Activated CD4-positive, alpha-beta T cell treated with anti-CD3 and anti-CD28 coated beads, Interleukin-2, amount 10 ng/mL, durations not matched to agents 24 days and 14 days (primary cell): ENCODE measurements around the gene SEZ6L. TPM values are rescaled to one million over a fixed set of nuclear protein-coding genes. Genes with fewer than 3 reads are reported as not detected.

Experiments
- DNase-seq: peaks from one replicate; pipeline ENCODE4 v3.0.0; 2022
- H3K27ac Mint-ChIP-seq: one replicate; pipeline ENCODE4 v1.8.0; 2022; ENCODE audit warnings: mild to moderate bottlenecking, mixed read lengths
- H3K27me3 Mint-ChIP-seq: one replicate; pipeline ENCODE4 v1.8.0; 2022; ENCODE audit warnings: mixed read lengths
- H3K36me3 Mint-ChIP-seq: one replicate; pipeline ENCODE4 v1.8.0; 2022; ENCODE audit warnings: low read depth, mild to moderate bottlenecking, mixed read lengths
- H3K4me1 Mint-ChIP-seq: one replicate; pipeline ENCODE4 v1.8.0; 2021; ENCODE audit warnings: mixed read lengths
- H3K4me3 Mint-ChIP-seq: one replicate; pipeline ENCODE4 v1.8.0; 2022; ENCODE audit warnings: mild to moderate bottlenecking, moderate library complexity, mixed read lengths
- H3K9me3 Mint-ChIP-seq: one replicate; pipeline ENCODE4 v1.8.0; 2021; ENCODE audit warnings: mixed read lengths
- intact Hi-C: fragments of 100-400 bp; cut with micrococcal nuclease; formaldehyde crosslinking; loops from one replicate; pipeline ENCODE4 v1.15.1; 2023
- total RNA-seq: library from RNA; stranded (reverse); gene quantifications from 2 replicates; pipeline ENCODE4 v1.2.3, GENCODE V29; 2022

The SEZ6L gene
- total RNA-seq, 1 donor from 2014 or later = not detected

DNA sequence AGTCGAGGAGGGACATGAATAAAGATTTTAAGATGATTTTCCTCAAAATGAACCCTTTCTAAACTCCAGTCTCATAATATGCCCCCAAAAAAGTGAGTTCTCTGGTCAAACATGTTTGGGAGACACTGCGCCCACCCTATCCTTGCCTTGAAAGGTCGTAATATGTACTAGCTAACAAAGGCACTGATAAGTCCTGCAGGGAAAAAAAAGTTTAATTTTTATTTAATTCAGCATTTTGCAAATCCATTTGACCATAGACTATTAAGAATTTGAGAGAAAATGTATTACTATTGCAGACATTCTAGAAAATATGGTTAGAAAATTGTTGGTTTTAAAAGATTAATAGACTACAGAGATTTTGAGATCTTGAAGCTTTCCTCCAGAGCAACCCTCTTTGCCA is 139.2 kb downstream of the SEZ6L start:
- intact Hi-C loops = no loop called here
- DNase-seq = no peak
- Mint-ChIP-seq H3K9me3 (no peaks in the 10 kb centered on the region), H3K27ac (no peak overlapping the region), H3K27me3 (peaks cover 18% of the 10 kb centered on the region), H3K36me3 (no peaks in the 10 kb centered on the region), H3K4me3 (no peak overlapping the region), H3K4me1 (no peaks in the 10 kb centered on the region)

GRCh38 chr22:26310616-26311015 is 141.4 kb downstream of the SEZ6L start:
- no peak overlapping the region for H3K4me3 Mint-ChIP-seq
- H3K9me3 Mint-ChIP-seq = no peaks in the 10 kb centered on the region
- no peaks in the 10 kb centered on the region for H3K4me1 Mint-ChIP-seq
- DNase-seq = no peak
- intact Hi-C loops = no loop called here
- no peak overlapping the region for H3K27ac Mint-ChIP-seq
- peaks cover 11% of the 10 kb centered on the region for H3K27me3 Mint-ChIP-seq
- no peaks in the 10 kb centered on the region for H3K36me3 Mint-ChIP-seq

DNA sequence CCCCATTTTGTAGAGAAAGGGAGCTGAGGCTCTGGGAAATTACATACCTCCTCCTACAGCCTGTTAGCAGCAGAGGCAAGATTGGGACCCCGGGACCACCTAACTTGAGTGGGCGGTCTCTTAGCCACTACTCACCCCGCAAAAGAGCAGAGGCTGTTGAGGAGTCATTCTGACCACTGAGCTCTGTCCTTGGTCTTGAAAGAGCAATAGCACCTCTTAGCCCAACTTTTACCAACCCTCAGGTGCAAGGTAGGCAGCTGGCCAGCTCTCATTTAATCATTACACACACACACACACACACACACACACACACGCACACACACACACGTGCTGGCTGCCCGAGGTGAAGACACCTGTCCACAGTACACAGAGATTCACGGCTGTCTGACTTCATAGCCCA is 144.0 kb downstream of the SEZ6L start:
- Mint-ChIP-seq H3K4me1 (no peaks in the 10 kb centered on the region), H3K9me3 (no peaks in the 10 kb centered on the region), H3K27me3 (peaks cover 9% of the 10 kb centered on the region), H3K4me3 (no peak overlapping the region), H3K27ac (no peak overlapping the region), H3K36me3 (no peaks in the 10 kb centered on the region)
- no peak for DNase-seq
- intact Hi-C loops = no loop called here

DNA sequence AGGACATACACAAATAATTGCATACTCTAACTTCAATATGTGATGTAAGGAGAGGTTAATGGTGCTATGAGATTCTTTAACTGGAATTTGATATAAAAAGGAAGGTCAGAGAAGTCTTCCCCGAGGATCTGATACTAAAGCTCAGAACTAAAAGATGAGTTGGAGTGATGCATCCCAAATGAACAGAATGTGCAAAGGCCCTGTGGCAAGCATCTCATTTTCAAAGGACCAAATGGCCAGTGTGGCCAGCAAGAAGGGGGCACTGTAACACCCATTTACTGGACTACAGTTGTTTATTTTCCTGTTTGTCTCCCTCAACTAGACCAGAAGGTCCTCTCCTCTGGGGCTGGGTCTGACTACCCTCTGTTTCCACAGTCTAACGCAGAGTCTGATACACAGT is 144.9 kb downstream of the SEZ6L start:
- Mint-ChIP-seq H3K4me1 (no peaks in the 10 kb centered on the region), H3K9me3 (no peaks in the 10 kb centered on the region), H3K27me3 (peaks cover 6% of the 10 kb centered on the region), H3K4me3 (no peak overlapping the region), H3K36me3 (no peaks in the 10 kb centered on the region), H3K27ac (no peak overlapping the region)
- intact Hi-C loops = no loop called here
- no peak for DNase-seq

- no peaks in the 10 kb centered on the region for H3K4me1 Mint-ChIP-seq
- no peak for DNase-seq
- H3K4me3 Mint-ChIP-seq = no peak overlapping the region
- H3K27ac Mint-ChIP-seq = no peak overlapping the region
- no peaks in the 10 kb centered on the region for H3K9me3 Mint-ChIP-seq
- intact Hi-C loops = no loop called here
- peaks cover 6% of the 10 kb centered on the region for H3K27me3 Mint-ChIP-seq
- no peaks in the 10 kb centered on the region for H3K36me3 Mint-ChIP-seq
These were observed 145.4 kb downstream of the SEZ6L start for GRCh38 chr22:26314656-26315055.

GRCh38 chr22:26316732-26317285 is 147.5 kb downstream of the SEZ6L start:
- intact Hi-C loops = no loop called here
- Mint-ChIP-seq H3K27ac (no peak overlapping the region), H3K9me3 (no peaks in the 10 kb centered on the region), H3K36me3 (no peaks in the 10 kb centered on the region), H3K4me1 (no peaks in the 10 kb centered on the region), H3K4me3 (no peak overlapping the region), H3K27me3 (peaks cover 6% of the 10 kb centered on the region)
- DNase-seq = no peak

DNA sequence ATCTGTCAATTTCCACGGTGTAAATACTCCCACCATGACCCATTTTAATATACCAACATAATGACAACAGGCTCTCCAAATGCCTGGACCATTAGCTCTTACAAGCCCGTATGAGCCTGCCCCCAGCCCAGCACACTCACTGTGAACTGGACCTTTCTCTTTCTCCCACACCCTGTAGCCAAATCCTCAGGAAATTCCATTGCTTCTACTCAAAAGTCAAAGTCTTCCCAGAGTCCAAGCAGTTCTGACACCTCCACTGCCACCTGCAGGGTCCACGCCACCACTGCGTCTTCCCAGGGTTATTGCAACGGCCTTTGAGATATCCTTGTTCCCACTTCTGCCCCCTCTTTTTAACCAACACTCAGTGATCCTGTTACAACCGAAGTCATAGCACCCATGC is 149.7 kb downstream of the SEZ6L start:
- peaks cover 6% of the 10 kb centered on the region for H3K27me3 Mint-ChIP-seq
- DNase-seq = no peak
- H3K4me3 Mint-ChIP-seq = no peak overlapping the region
- no peak overlapping the region for H3K27ac Mint-ChIP-seq
- no peaks in the 10 kb centered on the region for H3K4me1 Mint-ChIP-seq
- H3K36me3 Mint-ChIP-seq = no peaks in the 10 kb centered on the region
- H3K9me3 Mint-ChIP-seq = no peaks in the 10 kb centered on the region
- intact Hi-C loops = no loop called here

DNA sequence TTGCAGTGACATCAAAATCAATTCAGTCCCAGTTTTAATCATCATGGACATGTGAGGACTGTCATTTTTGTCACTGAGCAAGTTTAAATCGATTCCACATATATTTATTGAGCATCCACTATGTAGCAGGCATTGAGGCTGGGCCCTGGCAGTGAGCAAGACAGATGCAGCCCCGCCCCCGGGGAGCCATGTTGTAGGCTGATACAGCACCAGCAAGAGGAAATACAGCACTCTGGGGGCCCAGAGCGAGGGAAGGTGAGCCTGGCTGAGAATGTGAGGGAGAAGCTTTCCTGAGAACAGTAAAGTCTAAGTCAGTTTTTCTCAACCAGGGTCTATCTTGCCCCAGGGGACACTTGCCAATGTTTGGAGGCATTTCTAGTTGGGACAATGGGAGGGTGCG is 151.2 kb downstream of the SEZ6L start:
- intact Hi-C loops = no loop called here
- Mint-ChIP-seq H3K4me3 (no peak overlapping the region), H3K36me3 (no peaks in the 10 kb centered on the region), H3K27me3 (peaks cover 6% of the 10 kb centered on the region), H3K9me3 (no peaks in the 10 kb centered on the region), H3K27ac (no peak overlapping the region), H3K4me1 (no peaks in the 10 kb centered on the region)
- no peak for DNase-seq

- Mint-ChIP-seq H3K27ac (no peak overlapping the region), H3K36me3 (no peaks in the 10 kb centered on the region), H3K4me1 (no peaks in the 10 kb centered on the region), H3K4me3 (no peak overlapping the region), H3K9me3 (no peaks in the 10 kb centered on the region), H3K27me3 (peaks cover 2% of the 10 kb centered on the region)
- no peak for DNase-seq
- intact Hi-C loops = no loop called here
These were observed 152.2 kb downstream of the SEZ6L start for GRCh38 chr22:26321469-26321913.

GRCh38 chr22:26322179-26322905 is 153.1 kb downstream of the SEZ6L start:
- Mint-ChIP-seq H3K9me3 (no peaks in the 10 kb centered on the region), H3K27ac (no peak overlapping the region), H3K36me3 (no peaks in the 10 kb centered on the region)

DNA sequence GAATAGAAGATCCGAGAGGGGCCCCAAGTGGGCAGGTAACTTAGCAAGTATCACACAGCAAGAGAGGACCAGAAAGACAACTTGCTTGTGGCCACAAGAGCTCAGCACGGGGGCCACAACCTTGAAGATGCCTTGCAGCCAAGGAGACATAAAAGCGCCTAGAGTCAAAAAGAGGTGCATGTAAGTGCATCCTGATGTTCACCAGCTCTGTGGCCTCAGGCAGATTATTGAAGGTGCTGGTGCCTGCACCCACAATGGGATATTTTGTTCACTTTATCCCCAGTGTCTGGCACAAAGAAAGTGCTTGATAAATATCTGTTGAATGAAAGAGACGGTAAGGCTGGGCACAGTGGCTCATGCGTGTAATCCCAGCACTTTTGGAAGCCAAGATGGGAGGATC is 153.8 kb downstream of the SEZ6L start:
- Mint-ChIP-seq H3K4me3 (no peak overlapping the region), H3K27me3 (no peaks in the 10 kb centered on the region), H3K4me1 (no peaks in the 10 kb centered on the region), H3K27ac (no peak overlapping the region), H3K9me3 (no peaks in the 10 kb centered on the region), H3K36me3 (no peaks in the 10 kb centered on the region)
- intact Hi-C loops = no loop called here
- DNase-seq = no peak

More at GRCh38 chr22:26322179-26322905, 153.1 kb downstream of the SEZ6L start:
- intact Hi-C loops = no loop called here
- Mint-ChIP-seq H3K4me1 (no peaks in the 10 kb centered on the region), H3K27me3 (peaks cover 2% of the 10 kb centered on the region), H3K4me3 (no peak overlapping the region)
- no peak for DNase-seq

GRCh38 chr22:26324150-26324549 is 154.9 kb downstream of the SEZ6L start:
- Mint-ChIP-seq H3K27ac (no peak overlapping the region), H3K27me3 (peaks cover 2% of the 10 kb centered on the region), H3K4me3 (no peak overlapping the region), H3K36me3 (no peaks in the 10 kb centered on the region), H3K4me1 (no peaks in the 10 kb centered on the region), H3K9me3 (no peaks in the 10 kb centered on the region)
- DNase-seq = no peak
- intact Hi-C loops = no loop called here

DNA sequence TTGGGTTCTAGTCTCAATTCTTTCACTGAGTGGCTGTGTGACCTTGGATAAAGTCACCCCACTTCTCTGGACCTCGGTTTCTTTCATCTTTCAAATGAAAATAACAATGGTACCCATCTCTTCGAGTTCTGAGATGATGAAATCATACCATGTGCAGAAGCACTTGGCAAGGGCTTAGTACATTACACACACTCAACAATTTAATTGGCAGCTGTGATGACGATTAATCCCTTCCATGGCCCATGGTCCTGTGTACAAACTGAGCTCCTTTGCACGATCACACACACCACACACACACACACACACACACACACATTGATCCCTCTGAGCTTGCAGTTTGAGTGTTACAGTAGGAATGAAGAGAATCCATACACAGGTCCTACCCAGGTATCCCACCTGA is 156.4 kb downstream of the SEZ6L start:
- intact Hi-C loops = no loop called here
- no peaks in the 10 kb centered on the region for H3K9me3 Mint-ChIP-seq
- H3K36me3 Mint-ChIP-seq = no peaks in the 10 kb centered on the region
- H3K27me3 Mint-ChIP-seq = peaks cover 2% of the 10 kb centered on the region
- no peak overlapping the region for H3K27ac Mint-ChIP-seq
- DNase-seq = no peak
- no peak overlapping the region for H3K4me3 Mint-ChIP-seq
- no peaks in the 10 kb centered on the region for H3K4me1 Mint-ChIP-seq

DNA sequence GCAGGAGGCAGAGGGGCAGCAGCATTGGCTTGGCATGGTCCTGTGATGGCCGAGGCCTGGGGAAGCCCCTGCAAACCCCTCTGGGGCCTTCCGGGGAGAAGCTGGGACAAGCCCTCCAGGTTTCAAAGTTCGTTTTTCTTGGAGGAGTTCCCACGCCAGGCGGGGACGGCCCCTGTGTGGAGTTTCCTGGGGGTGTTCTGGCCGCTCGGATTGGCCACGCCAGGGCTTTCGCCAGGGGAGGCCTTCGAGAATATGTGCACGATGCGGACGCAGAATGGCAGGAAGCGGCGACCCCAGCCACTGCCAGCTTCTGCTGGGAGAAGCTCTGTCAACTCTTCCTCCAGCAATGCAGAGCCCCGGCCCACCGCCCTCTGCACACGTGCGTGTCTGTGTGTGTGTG is 157.5 kb downstream of the SEZ6L start:
- H3K9me3 Mint-ChIP-seq = no peaks in the 10 kb centered on the region
- H3K36me3 Mint-ChIP-seq = no peaks in the 10 kb centered on the region
- H3K4me3 Mint-ChIP-seq = no peak overlapping the region
- H3K4me1 Mint-ChIP-seq = no peaks in the 10 kb centered on the region
- no peak for DNase-seq
- intact Hi-C loops = no loop called here
- no peak overlapping the region for H3K27ac Mint-ChIP-seq
- peaks cover 2% of the 10 kb centered on the region for H3K27me3 Mint-ChIP-seq

- Mint-ChIP-seq H3K36me3 (no peaks in the 10 kb centered on the region), H3K4me3 (no peak overlapping the region), H3K9me3 (no peaks in the 10 kb centered on the region), H3K27me3 (peaks cover 2% of the 10 kb centered on the region), H3K27ac (no peak overlapping the region), H3K4me1 (no peaks in the 10 kb centered on the region)
- intact Hi-C loops = no loop called here
- no peak for DNase-seq
These were observed 158.0 kb downstream of the SEZ6L start for GRCh38 chr22:26327306-26327705.
